IMR-90 (cell line): ENCODE results near the gene ABR. TPM values are rescaled to one million over a fixed set of nuclear protein-coding genes. Genes with fewer than 3 reads are reported as not detected.

Experiments
- ATAC-seq: fragments of 200-7000 bp; cut with Tn5 transposase; 2 replicates; pipeline ENCODE4 v1.9.1; 2020; ENCODE audit warnings: low read depth, mild to moderate bottlenecking, moderate library complexity
- BruUV-seq: library from RNA; stranded (reverse); fragments of 400-500 nt; replicated peaks from 2 replicates; lab custom pipeline; 2021; lab: Mats Ljungman, UMichigan
- CTCF ChIA-PET: fragments of 300-600 bp; formaldehyde crosslinking; extraction: SDS; loops from one replicate; lab custom pipeline; 2021; ENCODE audit warnings: antibody characterized with exemption; lab: Yijun Ruan, JAX
- POLR2A ChIA-PET: fragments of 300-600 bp; sonication (Branson Sonifier 250); formaldehyde crosslinking; loops from one replicate; lab custom pipeline; 2022; ENCODE audit warnings: antibody characterized with exemption; ENCODE audit not compliant: unreplicated experiment; lab: Charles Lee
- DNase-seq: peaks from one replicate; pipeline ENCODE4 v3.0.0; 2013
- H2AFZ ChIP-seq: replicated peaks from 2 replicates; pipeline ENCODE3; 2013; ENCODE audit warnings: low read length, mild to moderate bottlenecking; ENCODE audit not compliant: poor library complexity
- H2AK5ac ChIP-seq: 2 replicates; pipeline ENCODE4 v1.6.1; 2013; ENCODE audit warnings: low read depth, low read length, inconsistent platforms
- H2AK9ac ChIP-seq: replicated peaks from 2 replicates; pipeline ENCODE3; 2013; ENCODE audit warnings: mild to moderate bottlenecking, low read depth, low read length, moderate library complexity; ENCODE audit not compliant: poor library complexity
- H2BK120ac ChIP-seq: 2 replicates; pipeline ENCODE4 v1.6.1; 2013; ENCODE audit warnings: low read depth, low read length, inconsistent platforms
- H2BK15ac ChIP-seq: 3 replicates; pipeline ENCODE4 v1.6.1; 2013; ENCODE audit warnings: low read depth, low read length, inconsistent platforms
- H2BK20ac ChIP-seq: 2 replicates; pipeline ENCODE4 v1.6.1; 2013; ENCODE audit warnings: low read depth, mild to moderate bottlenecking, inconsistent platforms, low read length, moderate library complexity
- H2BK5ac ChIP-seq: 2 replicates; pipeline ENCODE4 v1.6.1; 2013; ENCODE audit warnings: mild to moderate bottlenecking, low read depth, low read length, inconsistent platforms; ENCODE audit not compliant: poor library complexity, severe bottlenecking
- H3K14ac ChIP-seq: replicated peaks from 2 replicates; pipeline ENCODE4 v1.6.1; 2013; ENCODE audit warnings: low read depth, low read length, inconsistent platforms
- H3K18ac ChIP-seq: 2 replicates; pipeline ENCODE4 v1.6.1; 2013; ENCODE audit warnings: low read depth, low read length, control low read depth
- H3K23ac ChIP-seq: 2 replicates; pipeline ENCODE4 v1.6.1; 2013; ENCODE audit warnings: low read depth, low read length, inconsistent platforms
- H3K27ac ChIP-seq: 2 replicates; pipeline ENCODE4 v1.5.1; 2013; ENCODE audit warnings: mild to moderate bottlenecking, control low read depth, low read length; ENCODE audit not compliant: insufficient read depth
- H3K27me3 ChIP-seq: 2 replicates; pipeline ENCODE4 v1.6.1; 2013; ENCODE audit warnings: low read length; ENCODE audit not compliant: control insufficient read depth, insufficient read depth
- H3K36me3 ChIP-seq: 2 replicates; pipeline ENCODE4 v1.6.1; 2013; ENCODE audit warnings: low read length, mixed read lengths; ENCODE audit not compliant: control insufficient read depth, insufficient read depth
- H3K4ac ChIP-seq: 2 replicates; pipeline ENCODE4 v1.6.1; 2013; ENCODE audit warnings: low read depth, low read length, inconsistent platforms
- H3K4me1 ChIP-seq: 2 replicates; pipeline ENCODE4 v1.6.1; 2013; ENCODE audit warnings: low read length, mixed read lengths; ENCODE audit not compliant: control insufficient read depth, insufficient read depth
- H3K4me2 ChIP-seq: 2 replicates; pipeline ENCODE4 v1.6.1; 2013; ENCODE audit warnings: low read depth, mild to moderate bottlenecking, control low read depth, low read length, moderate library complexity
- H3K4me3 ChIP-seq: 2 replicates; pipeline ENCODE4 v1.5.1; 2013; ENCODE audit warnings: low read depth, mild to moderate bottlenecking, control low read depth, low read length, moderate library complexity; ENCODE audit not compliant: insufficient read depth
- H3K56ac ChIP-seq: 2 replicates; pipeline ENCODE4 v1.6.1; 2013; ENCODE audit warnings: low read length, inconsistent platforms; ENCODE audit not compliant: insufficient read depth; ENCODE audit errors: extremely low read depth
- H3K79me1 ChIP-seq, 2 experiments: 2 replicates each; pipeline ENCODE4 v1.6.1; 2013; ENCODE audit warnings: low read length in 2 of 2, inconsistent platforms in 1 of 2, low read depth in 1 of 2
- H3K9ac ChIP-seq: 2 replicates; pipeline ENCODE4 v1.6.1; 2013; ENCODE audit warnings: low read depth, low read length, control low read depth
- H3K9me1 ChIP-seq: 2 replicates; pipeline ENCODE4 v1.6.1; 2013; ENCODE audit warnings: low read length, inconsistent platforms; ENCODE audit not compliant: insufficient read depth
- H3K9me3 ChIP-seq: 2 replicates; pipeline ENCODE4 v1.6.1; 2013; ENCODE audit warnings: low read length; ENCODE audit not compliant: control insufficient read depth, insufficient read depth
- H4K20me1 ChIP-seq: 2 replicates; pipeline ENCODE4 v1.6.1; 2013; ENCODE audit warnings: low read length, inconsistent platforms; ENCODE audit not compliant: insufficient read depth
- H4K5ac ChIP-seq: 2 replicates; pipeline ENCODE4 v1.6.1; 2013; ENCODE audit warnings: mild to moderate bottlenecking, low read depth, low read length, control low read depth
- H4K8ac ChIP-seq, 2 experiments: 2 replicates each; pipeline ENCODE4 v1.6.1; 2013; ENCODE audit warnings: low read depth in 2 of 2, low read length in 2 of 2, control low read depth in 1 of 2, inconsistent platforms in 1 of 2
- H4K91ac ChIP-seq: 2 replicates; pipeline ENCODE4 v1.6.1; 2013; ENCODE audit warnings: low read depth, low read length, inconsistent platforms; ENCODE audit not compliant: insufficient read depth
- BHLHE40 ChIP-seq: fragments of 150-350 bp; IDR thresholded peaks from 2 replicates; pipeline ENCODE4 v1.6.1; 2016; ENCODE audit warnings: mild to moderate bottlenecking, low read depth, low read length
- MAFK ChIP-seq: IDR thresholded peaks from 2 replicates; pipeline ENCODE4 v1.6.1; 2012; ENCODE audit warnings: low read depth, low read length, improper control_type of control experiment
- MAZ ChIP-seq: IDR thresholded peaks from 2 replicates; pipeline ENCODE4 v1.6.1; 2012; ENCODE audit warnings: low read depth, mild to moderate bottlenecking, low read length, improper control_type of control experiment, moderate library complexity, borderline replicate concordance
- POLR2A ChIP-seq: IDR thresholded peaks from 2 replicates; pipeline ENCODE4 v1.6.1; 2012; ENCODE audit warnings: mild to moderate bottlenecking, low read depth, low read length
- RAD21 ChIP-seq: IDR thresholded peaks from 2 replicates; pipeline ENCODE4 v1.6.1; 2012; ENCODE audit warnings: low read length, improper control_type of control experiment
- WGBS, 2 experiments: methylation state at CpG; one replicate each; pipeline versions ENCODE4 v1.1.5 to v1.1.7; 2013; ENCODE audit warnings: missing lambda C conversion rate in 2 of 2; ENCODE audit not compliant: insufficient read length in 1 of 2; ENCODE audit errors: extremely low coverage in 2 of 2; 5-methylcytosine and 5-hydroxymethylcytosine counted together
- dilution Hi-C: fragments of 300-500 bp; cut with HindIII; formaldehyde crosslinking; loops from one replicate; pipeline ENCODE4 v1.14.3; 2018; ENCODE audit warnings: low sequenced_read_pairs; ENCODE audit not compliant: unreplicated experiment
- in situ Hi-C: fragments of 300-500 bp; cut with MboI; formaldehyde crosslinking; loops from 3 replicates; pipeline ENCODE4 v1.14.3; 2019; ENCODE audit warnings: low sequenced_read_pairs, inconsistent platforms, mixed read lengths
- intact Hi-C: fragments of 100-400 bp; cut with micrococcal nuclease; formaldehyde crosslinking; loops from 2 replicates; pipeline ENCODE4 v1.10.0; 2022
- polyA plus RNA-seq, 3 experiments: library from polyadenylated mRNA; depleted of rRNA; stranded (reverse); fragments of >200 nt; gene quantifications; 2 replicates each; pipeline ENCODE4 v1.2.3, GENCODE V29; 2012; ENCODE audit warnings: low replicate concordance in 1 of 3
- total RNA-seq: library from RNA; depleted of rRNA; stranded (reverse); fragments of >200 nt; gene quantifications from 2 replicates; pipeline ENCODE4 v1.2.3, GENCODE V29; 2012

ABR gene
- total and polyA plus RNA-seq, 2 of the 4 experiments (the other 2 are of a cell fraction), result 28.3 to 79.7 TPM

DNA sequence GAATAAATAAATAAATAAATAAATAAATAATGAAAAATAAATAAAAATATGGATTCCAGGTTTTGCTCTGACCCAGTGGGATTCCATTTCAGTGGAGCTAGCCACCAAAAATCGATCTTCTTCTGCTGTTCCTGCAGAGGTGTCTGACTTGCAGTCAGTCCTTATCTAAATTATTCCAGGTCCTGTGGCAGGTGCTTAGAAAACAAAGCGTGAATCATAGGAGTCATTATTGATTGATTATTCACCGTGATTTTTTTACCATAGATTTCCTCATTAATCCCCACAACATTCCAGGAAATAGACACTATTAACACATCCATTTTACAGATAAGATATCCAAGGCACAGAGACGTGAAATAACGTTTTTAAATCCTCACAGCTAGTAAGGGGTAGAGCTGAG lies 31.5 kb upstream of the ABR start:
- Histone ChIP-seq H3K23ac (no peak overlapping the region), H3K27ac (no peak overlapping the region), H2AFZ (no peak overlapping the region), H3K4me3 (no peak overlapping the region), H3K9me3 (no peaks in the 10 kb centered on the region), H3K4me1 (no peaks in the 10 kb centered on the region), H2BK15ac (no peak overlapping the region), H2BK5ac (no peak overlapping the region), H3K9me1 (no peaks in the 10 kb centered on the region), H4K5ac (no peak overlapping the region), H3K4ac (no peak overlapping the region), H3K9ac (no peak overlapping the region), H4K20me1 (no peaks in the 10 kb centered on the region), H3K56ac (no peak overlapping the region), H3K4me2 (no peak overlapping the region), H3K18ac (no peak overlapping the region), H2AK9ac (no peak overlapping the region), H3K36me3 (no peaks in the 10 kb centered on the region), H2BK20ac (no peak overlapping the region), H2AK5ac (no peak overlapping the region), H3K14ac (no peak overlapping the region), H2BK120ac (no peak overlapping the region), H3K79me1 (no peaks in the 10 kb centered on the region), H4K8ac (no peak overlapping the region), H4K91ac (no peak overlapping the region), H3K27me3 (peaks cover 48% of the 10 kb centered on the region)
- TF ChIP-seq POLR2A, result no peak
- no peak for TF ChIP-seq MAZ
- TF ChIP-seq RAD21, result no peak
- TF ChIP-seq BHLHE40, result no peak
- TF ChIP-seq MAFK, result no peak
- intact Hi-C loops, result no loop called here
- DNase-seq (no peak), ATAC-seq (no peak)
- in situ Hi-C loops, result no loop called here
- ChIA-PET POLR2A (no interaction called here), CTCF (no interaction called here)
- dilution Hi-C loops, result no loop called here
- no CpG with 5 or more reads among the region's 5 CpGs for WGBS, 2 experiments
- no TSS peak for BruUV-seq
